Stimulated activated naive CD4-positive, alpha-beta T cell treated with Interleukin-2 at 50 U/mL for 16 hours (primary cell): ENCODE results near the gene DKK3.

Source experiments
- DNase-seq: peaks from one replicate; lab custom pipeline; 2025; lab: John Stamatoyannopoulos, UW

The DKK3 gene

GRCh38 chr11:11966826-11967668, 41.4 kb downstream of the DKK3 start:
- DNase-seq = peak; percentile 61

GRCh38 chr11:11966354-11966741, 42.1 kb downstream of the DKK3 start:
- no peak for DNase-seq

GRCh38 chr11:11965656-11966353, 42.6 kb downstream of the DKK3 start:
- DNase-seq = no peak

GRCh38 chr11:11965192-11965591, 43.2 kb downstream of the DKK3 start:
- DNase-seq = no peak

- no peak for DNase-seq
Observed at GRCh38 chr11:11964774-11965150, 43.7 kb downstream of the DKK3 start.

- no peak for DNase-seq
Observed at GRCh38 chr11:11963842-11964773, 44.3 kb downstream of the DKK3 start.

GRCh38 chr11:11963067-11963466, 45.4 kb downstream of the DKK3 start:
- DNase-seq = no peak

- DNase-seq = no peak
Observed at GRCh38 chr11:11961399-11962028, 46.9 kb downstream of the DKK3 start.

- no peak for DNase-seq
Observed at GRCh38 chr11:11960687-11961086, 47.7 kb downstream of the DKK3 start.

GRCh38 chr11:11959601-11960000, 48.8 kb downstream of the DKK3 start:
- DNase-seq = no peak

GRCh38 chr11:11958403-11959231, 49.8 kb downstream of the DKK3 start:
- DNase-seq = no peak

- no peak for DNase-seq
Observed at GRCh38 chr11:11956006-11956405, 52.4 kb downstream of the DKK3 start.

GRCh38 chr11:11952036-11952435, 56.4 kb downstream of the DKK3 start:
- no peak for DNase-seq

GRCh38 chr11:11949482-11949881, 58.9 kb downstream of the DKK3 start:
- no peak for DNase-seq

- DNase-seq = no peak
Observed at GRCh38 chr11:11948242-11948947, 60.0 kb downstream of the DKK3 start.

- no peak for DNase-seq
Observed at GRCh38 chr11:11947825-11948224, 60.6 kb downstream of the DKK3 start.

- DNase-seq = no peak
Observed at GRCh38 chr11:11946878-11947277, 61.5 kb downstream of the DKK3 start.

- DNase-seq = no peak
Observed at GRCh38 chr11:11946180-11946579, 62.2 kb downstream of the DKK3 start.

- DNase-seq = no peak
Observed at GRCh38 chr11:11944444-11944843, 64.0 kb downstream of the DKK3 start.

GRCh38 chr11:11942668-11943067, 65.8 kb downstream of the DKK3 start:
- no peak for DNase-seq
